ENCODE data around the gene GNAI2. TPM values are rescaled to one million over a fixed set of nuclear protein-coding genes. Genes with fewer than 3 reads are reported as not detected.

GNAI2 gene
- total RNA-seq, 2 experiments from 2014 or later, result 238 to 242 TPM

- Mint-ChIP-seq H3K4me3 (no peak overlapping the region), H3K4me1 (ENCODE audit: low read depth) (peaks cover 11% of the 10 kb centered on the region), H3K27ac (no peak overlapping the region), H3K27me3 (peaks cover 23% of the 10 kb centered on the region), H3K9me3 (no peaks in the 10 kb centered on the region), H3K36me3 (ENCODE audit: low read depth) (no peaks in the 10 kb centered on the region)
- ATAC-seq, result no peak
- ChIA-PET POLR2A (interaction anchor here (0.5 to 1.8 kb wide), 4 partner anchors 23 to 96 kb away, joined by 3 to 4 read pairs (median 3); partner anchors contain the start of gene IFRD2), CTCF (interaction anchor here (0.7 to 7.0 kb wide), 9 partner anchors 11 to 100 kb away, joined by 3 to 204 read pairs (median 4); partner anchors contain the start of gene SLC38A3)
- intact Hi-C loops (cut with micrococcal nuclease), result no loop called here
- no peak for DNase-seq
- no peak for TF ChIP-seq CTCF (IDR thresholded peaks at IDR 0.05)
These were observed 39.7 kb upstream of the GNAI2 start for GRCh38 chr3:50196253-50196801.

DNA sequence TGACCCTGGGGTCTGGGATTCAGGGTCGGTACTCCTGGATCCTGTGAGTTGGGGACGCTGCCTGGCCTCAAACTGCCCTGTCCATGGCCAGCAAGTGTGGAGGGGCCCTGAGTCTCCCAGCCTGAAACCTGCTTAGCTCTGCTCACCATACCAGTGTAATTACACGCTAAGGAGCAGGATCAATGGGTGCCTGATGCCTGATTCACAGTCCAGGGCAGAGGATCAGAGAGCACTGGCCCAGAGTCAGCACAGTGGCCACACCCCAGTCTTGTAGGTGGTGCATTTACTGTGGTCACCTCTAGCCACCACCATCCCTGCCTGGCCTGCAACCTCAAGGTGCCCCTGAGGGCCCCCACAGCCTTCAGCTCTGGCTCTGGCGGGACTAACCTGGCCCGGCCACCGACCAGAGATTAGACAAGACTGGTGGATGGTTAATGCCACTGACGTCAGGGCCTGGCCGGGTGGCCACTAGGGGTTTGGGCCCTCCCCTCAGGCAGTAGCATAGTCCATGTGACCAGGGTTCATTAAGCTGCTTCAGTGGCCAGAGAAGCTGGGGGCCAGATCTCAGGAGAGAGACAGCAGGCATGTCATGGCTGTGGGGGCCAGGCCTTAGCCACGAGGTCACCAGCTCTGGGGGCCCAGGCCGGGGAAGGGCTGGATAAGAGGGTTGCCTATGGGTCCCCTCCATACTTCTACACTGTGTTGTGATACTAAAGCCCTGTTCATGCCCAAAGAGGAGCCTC lies 34.3 kb upstream of the GNAI2 start:
- peaks cover 40% of the 10 kb centered on the region for H3K27me3 Mint-ChIP-seq

GRCh38 chr3:50202353-50203112 lies 33.5 kb upstream of the GNAI2 start:
- no peaks in the 10 kb centered on the region for H3K9me3 Mint-ChIP-seq
- intact Hi-C loops (cut with micrococcal nuclease), result no loop called here
- H3K27ac Mint-ChIP-seq, result no peak overlapping the region
- H3K4me1 Mint-ChIP-seq (ENCODE audit: low read depth), result no peaks in the 10 kb centered on the region
- no peaks in the 10 kb centered on the region for H3K36me3 Mint-ChIP-seq (ENCODE audit: low read depth)
- peaks cover 45% of the 10 kb centered on the region for H3K27me3 Mint-ChIP-seq
- TF ChIP-seq CTCF (IDR thresholded peaks at IDR 0.05), result no peak
- no peak overlapping the region for H3K4me3 Mint-ChIP-seq
- POLR2A ChIA-PET, result interaction anchor here (1.2 to 1.6 kb wide), 3 partner anchors 23 to 27 kb away, joined by 3 to 6 read pairs (median 4); no protein-coding TSS in a partner anchor
- CTCF ChIA-PET, result interaction anchor here (0.7 to 6.5 kb wide), 9 partner anchors 9 to 57 kb away, joined by 3 to 26 read pairs (median 4); no protein-coding TSS in a partner anchor
- no peak for ATAC-seq
- DNase-seq, result no peak

More for the DNA sequence above, 34.3 kb upstream of the GNAI2 start:
- Mint-ChIP-seq H3K27ac (no peak overlapping the region), H3K9me3 (no peaks in the 10 kb centered on the region), H3K36me3 (ENCODE audit: low read depth) (no peaks in the 10 kb centered on the region), H3K4me1 (ENCODE audit: low read depth) (no peaks in the 10 kb centered on the region), H3K4me3 (no peak overlapping the region)
- ATAC-seq (no peak), DNase-seq (no peak)
- POLR2A ChIA-PET, result interaction anchor here (1.2 kb wide), 1 partner anchor 28 kb away, joined by 4 read pairs; no protein-coding TSS in a partner anchor
- intact Hi-C loops (cut with micrococcal nuclease), result no loop called here
- TF ChIP-seq CTCF (IDR thresholded peaks at IDR 0.05), result no peak
- CTCF ChIA-PET, result interaction anchor here (1.1 to 6.5 kb wide), 4 partner anchors 8 to 45 kb away, joined by 3 to 26 read pairs (median 14); no protein-coding TSS in a partner anchor

GRCh38 chr3:50203113-50203808 lies 32.7 kb upstream of the GNAI2 start:
- no peak overlapping the region for H3K4me3 Mint-ChIP-seq

More at GRCh38 chr3:50203113-50203808, 32.7 kb upstream of the GNAI2 start:
- Mint-ChIP-seq H3K27ac (no peak overlapping the region), H3K36me3 (ENCODE audit: low read depth) (no peaks in the 10 kb centered on the region), H3K4me1 (ENCODE audit: low read depth) (no peaks in the 10 kb centered on the region), H3K9me3 (no peaks in the 10 kb centered on the region), H3K27me3 (peaks cover 48% of the 10 kb centered on the region)
- POLR2A ChIA-PET, result interaction anchor here (0.7 to 1.6 kb wide), 5 partner anchors 9 to 34 kb away, joined by 3 to 6 read pairs (median 3); no protein-coding TSS in a partner anchor
- intact Hi-C loops (cut with micrococcal nuclease), result no loop called here
- ATAC-seq (no peak), DNase-seq (no peak)
- CTCF ChIA-PET, result interaction anchor here (0.7 to 6.5 kb wide), 8 partner anchors 9 to 56 kb away, joined by 3 to 26 read pairs (median 5); no protein-coding TSS in a partner anchor
- no peak for TF ChIP-seq CTCF (IDR thresholded peaks at IDR 0.05)
